GM12878 (cell line): Measurements from ENCODE around the gene PABPC1L.

ENCODE experiments used
- CHD2 ChIP-seq: IDR thresholded peaks from 2 replicates; pipeline ENCODE4 v1.6.1; 2011; ENCODE audit warnings: low read depth, low read length, improper control_type of control experiment, borderline replicate concordance
- CTCF ChIP-seq, 3 experiments: IDR thresholded peaks in 2 of 3; conservative IDR thresholded peaks in 1 of 3; 2 replicates each; pipeline ENCODE4 v1.5.1; 2011; ENCODE audit warnings: low read depth in 3 of 3, low read length in 3 of 3, mild to moderate bottlenecking in 3 of 3, control low read depth in 2 of 3, moderate library complexity in 2 of 3, inconsistent platforms in 1 of 3, mixed read lengths in 1 of 3; ENCODE audit not compliant: control insufficient read depth in 2 of 3, insufficient read depth in 1 of 3; ENCODE audit errors: extremely low read depth in 1 of 3
- EP300 ChIP-seq, 2 experiments: fragments of 150-350 bp in 1 of 2; IDR thresholded peaks; 2 replicates each; pipeline ENCODE4 v1.6.1; 2011 to 2012; ENCODE audit warnings: low read depth in 2 of 2, low read length in 2 of 2, borderline replicate concordance in 1 of 2, improper control_type of control experiment in 1 of 2, inconsistent platforms in 1 of 2; ENCODE audit not compliant: control insufficient read depth in 1 of 2
- FOXM1 ChIP-seq: IDR thresholded peaks from 2 replicates; pipeline ENCODE4 v1.6.1; 2012; ENCODE audit warnings: low read depth, mild to moderate bottlenecking, inconsistent platforms, low read length, moderate library complexity
- JUNB ChIP-seq: IDR thresholded peaks from 2 replicates; pipeline ENCODE4 v1.6.1; 2016; ENCODE audit warnings: antibody characterized with exemption, mild to moderate bottlenecking
- RFX5 ChIP-seq: IDR thresholded peaks from 2 replicates; pipeline ENCODE4 v1.6.1; 2011; ENCODE audit warnings: low read depth, low read length, improper control_type of control experiment
- SIX5 ChIP-seq: IDR thresholded peaks from 2 replicates; pipeline ENCODE4 v1.6.1; 2011; ENCODE audit warnings: mild to moderate bottlenecking, low read depth, low read length, moderate library complexity; ENCODE audit not compliant: severe bottlenecking
- SRF ChIP-seq, 2 experiments: IDR thresholded peaks; 2 replicates each; pipeline ENCODE4 v1.6.1; 2011; ENCODE audit warnings: low read depth in 2 of 2, low read length in 2 of 2, mild to moderate bottlenecking in 1 of 2, moderate library complexity in 1 of 2
- SUZ12 ChIP-seq: fragments of 200-600 bp; sonication (generic); IDR thresholded peaks from one replicate; pipeline ENCODE4 v1.6.1; 2018; ENCODE audit warnings: antibody characterized with exemption, mild to moderate bottlenecking; ENCODE audit not compliant: unreplicated experiment
- TAF1 ChIP-seq: IDR thresholded peaks from 2 replicates; pipeline ENCODE4 v1.6.1; 2011; ENCODE audit warnings: mild to moderate bottlenecking, low read depth, low read length, borderline replicate concordance
- TF ChIP-seq, protein P1 (sequence below): IDR thresholded peaks from 2 replicates; pipeline ENCODE4 v1.6.1; 2012; ENCODE audit warnings: low read depth, low read length, improper control_type of control experiment

GRCh38 chr20:44910690-44911262 is 916 bp downstream of the PABPC1L start:
- TF ChIP-seq CHD2 (no peak), RFX5 (no peak), CTCF (IDR thresholded peaks at IDR 0.05 in 2 of 3, conservative IDR thresholded peaks at IDR 0.05 in 1 of 3; ENCODE audit: control insufficient read depth in 2 of 3, extremely low read depth in 1 of 3, insufficient read depth in 1 of 3, low read depth in 3 of 3, low read length in 3 of 3) (no peak), EP300 (IDR thresholded peaks at IDR 0.05; ENCODE audit: borderline replicate concordance in 1 of 2, control insufficient read depth in 1 of 2, low read depth in 2 of 2, low read length in 2 of 2) (no peak), FOXM1 (no peak), SUZ12 (no peak), TAF1 (no peak), JUNB (no peak), SRF (IDR thresholded peaks at IDR 0.05; ENCODE audit: low read depth in 2 of 2, low read length in 2 of 2) (no peak), SIX5 (no peak)
- TF ChIP-seq, protein P1, sequence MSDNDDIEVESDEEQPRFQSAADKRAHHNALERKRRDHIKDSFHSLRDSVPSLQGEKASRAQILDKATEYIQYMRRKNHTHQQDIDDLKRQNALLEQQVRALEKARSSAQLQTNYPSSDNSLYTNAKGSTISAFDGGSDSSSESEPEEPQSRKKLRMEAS: no peak
